HG03045 (cell line): ENCODE measurements around the gene KCNG4.
"Not testable (repeated sequence)": the region's sequence is repeated elsewhere in the genome, so short reads cannot be mapped to it uniquely, and the experiment has no call there.

Experiments used
- ATAC-seq: cut with Tn5 transposase; IDR thresholded peaks from one replicate; pipeline ENCODE4 v1.9.1; 2021; ENCODE audit warnings: mild to moderate bottlenecking, moderate library complexity; ENCODE audit not compliant: unreplicated experiment

KCNG4 gene

DNA sequence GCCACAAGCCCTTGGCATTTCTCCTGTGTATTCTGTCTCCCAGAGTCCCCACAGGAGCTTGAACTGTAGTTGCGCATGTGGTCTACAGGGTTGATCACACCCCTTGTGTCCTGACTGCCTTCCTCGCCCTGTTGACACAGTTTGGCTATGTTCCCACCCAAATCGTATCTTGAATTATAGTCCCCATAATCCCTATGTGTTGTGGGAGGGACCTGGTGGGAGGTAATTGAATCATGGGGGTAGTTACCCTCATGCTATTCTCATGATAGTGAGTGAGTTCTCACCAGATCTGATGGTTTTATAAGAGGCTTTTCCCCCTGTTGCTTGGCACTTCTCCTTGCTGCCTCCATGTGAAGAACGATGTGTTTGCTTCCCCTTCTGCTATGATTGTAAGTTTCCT lies 27.7 kb downstream of the KCNG4 start:
- ATAC-seq, result no peak

DNA sequence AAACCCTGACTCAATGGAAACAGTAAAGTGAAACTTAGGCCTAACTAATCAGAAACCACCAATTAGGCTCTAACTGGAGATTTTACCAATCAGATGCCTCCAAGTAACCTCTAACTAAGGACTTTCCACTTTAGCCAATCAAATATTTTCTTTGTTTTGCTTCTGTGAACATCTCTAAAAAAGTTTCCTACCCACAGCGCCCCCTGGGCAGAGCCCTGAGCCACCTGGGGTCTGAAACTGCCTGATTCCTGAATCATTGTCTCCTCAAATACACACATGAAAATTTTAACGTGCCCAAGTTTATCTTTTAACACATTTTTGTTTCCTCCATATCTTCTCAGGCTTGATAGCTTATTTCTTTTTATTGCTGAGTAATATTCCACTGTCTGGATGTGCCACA lies 29.8 kb downstream of the KCNG4 start:
- ATAC-seq, result no peak

DNA sequence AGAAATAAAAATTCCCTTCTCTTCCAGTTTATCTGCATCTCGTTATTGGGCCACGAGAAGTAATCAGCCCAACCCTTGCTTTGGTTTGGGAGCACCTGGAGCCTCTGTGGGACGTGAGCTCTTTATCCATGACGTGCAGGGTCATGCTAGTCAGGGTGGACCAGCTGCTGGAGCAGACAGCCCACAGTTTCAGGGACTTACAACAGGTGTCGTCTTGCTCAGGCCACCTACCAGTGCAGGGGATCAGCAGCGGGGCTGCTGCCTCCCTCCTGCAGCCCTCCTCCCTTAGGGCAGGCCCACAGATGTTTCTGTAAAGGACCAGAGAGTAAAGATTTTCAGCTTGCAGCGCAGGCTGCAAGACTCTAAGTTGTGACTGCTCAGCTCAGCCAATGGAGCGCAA lies 31.9 kb downstream of the KCNG4 start:
- no peak for ATAC-seq

DNA sequence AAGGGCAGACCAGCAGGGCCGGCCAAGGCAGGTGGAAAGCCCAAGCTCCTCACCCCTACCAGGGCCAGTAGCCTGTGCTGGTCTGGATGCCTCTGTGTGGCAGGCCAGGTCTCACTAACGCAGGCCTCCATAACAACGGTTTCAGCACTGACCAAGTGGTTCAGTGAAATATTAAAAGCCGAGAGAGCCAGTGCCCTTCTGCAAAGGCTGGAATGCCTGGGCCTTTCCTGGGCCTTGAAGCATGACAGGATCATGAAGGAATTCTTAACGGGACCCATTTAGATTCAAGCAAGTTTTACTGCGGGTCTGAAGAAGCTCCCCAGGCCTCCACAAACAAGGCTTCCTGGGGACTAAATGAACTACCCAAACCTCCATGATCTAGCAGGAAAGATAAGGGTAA lies 32.6 kb downstream of the KCNG4 start:
- ATAC-seq, result no peak

DNA sequence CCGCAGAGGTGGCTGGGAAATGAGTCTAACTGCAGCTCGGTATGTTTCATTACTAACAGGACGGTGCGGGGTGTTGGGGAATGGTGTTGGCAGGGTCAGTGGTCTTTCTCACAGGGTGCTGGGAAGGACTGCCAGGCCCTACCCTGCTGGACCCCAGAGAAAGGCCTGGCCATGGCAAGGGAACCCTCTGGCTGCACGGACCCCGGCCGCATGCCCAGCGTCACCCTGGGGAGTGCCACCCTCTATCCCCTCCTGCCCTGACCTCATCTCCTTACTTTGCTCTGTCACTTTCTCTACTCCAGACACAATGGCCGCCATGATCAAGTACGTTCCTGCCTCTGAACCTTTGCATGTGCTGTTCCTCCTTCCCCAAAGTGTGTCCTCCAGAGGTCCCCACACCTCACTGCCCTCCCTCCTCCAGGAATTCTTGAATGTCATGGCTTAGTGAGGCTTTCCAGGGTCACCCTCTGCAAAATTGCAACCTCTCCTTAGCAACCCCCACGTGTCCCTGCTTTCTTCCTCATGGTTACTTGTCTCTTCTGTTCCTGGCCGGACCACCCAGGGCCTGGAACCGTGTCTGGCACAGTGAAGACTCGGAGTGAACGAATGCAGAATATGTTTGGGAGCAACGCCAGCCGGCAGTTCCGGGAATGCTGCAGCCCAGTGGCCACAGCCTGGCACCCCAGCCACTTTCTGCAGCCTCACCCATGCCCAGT lies 33.7 kb downstream of the KCNG4 start:
- ATAC-seq, result no peak

DNA sequence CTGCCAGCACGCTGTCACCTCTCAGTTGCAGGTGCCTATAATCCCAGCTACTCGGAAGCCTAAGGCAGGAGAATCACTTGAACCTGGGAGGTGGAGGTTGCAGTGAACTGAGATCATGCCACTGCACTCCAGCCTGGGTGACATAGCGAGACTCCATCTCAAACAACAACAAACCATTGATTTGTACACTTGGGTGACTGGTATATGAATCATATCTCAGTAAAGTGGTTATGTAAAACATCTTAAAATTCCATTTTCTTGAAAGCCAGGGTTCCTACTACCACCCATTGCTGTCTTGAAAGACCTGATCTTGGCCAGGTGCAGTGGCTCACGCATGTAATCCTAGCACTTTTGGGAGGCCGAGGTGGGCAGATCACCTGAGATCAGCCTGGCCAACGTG lies 34.7 kb downstream of the KCNG4 start:
- not testable (repeated sequence) for ATAC-seq

DNA sequence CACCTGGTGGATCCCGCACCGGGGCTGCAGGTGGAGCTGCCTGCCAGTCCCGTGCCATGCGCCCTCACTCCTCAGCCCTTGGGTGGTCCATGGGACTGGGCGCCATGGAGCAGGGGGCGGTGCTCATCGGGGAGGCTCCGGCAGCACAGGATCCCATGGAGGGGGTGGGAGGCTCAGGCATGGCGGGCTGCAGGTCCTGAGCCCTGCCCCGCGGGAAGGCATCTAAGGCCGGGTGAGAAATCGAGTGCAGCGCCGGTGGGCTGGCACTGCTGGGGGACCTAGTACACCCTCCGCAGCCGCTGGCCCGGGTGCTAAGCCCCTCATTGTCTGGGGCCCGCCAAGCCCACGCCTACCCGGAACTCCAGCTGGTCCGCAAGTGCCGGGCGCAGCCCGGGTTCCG lies 35.3 kb downstream of the KCNG4 start:
- ATAC-seq, result not testable (repeated sequence)

DNA sequence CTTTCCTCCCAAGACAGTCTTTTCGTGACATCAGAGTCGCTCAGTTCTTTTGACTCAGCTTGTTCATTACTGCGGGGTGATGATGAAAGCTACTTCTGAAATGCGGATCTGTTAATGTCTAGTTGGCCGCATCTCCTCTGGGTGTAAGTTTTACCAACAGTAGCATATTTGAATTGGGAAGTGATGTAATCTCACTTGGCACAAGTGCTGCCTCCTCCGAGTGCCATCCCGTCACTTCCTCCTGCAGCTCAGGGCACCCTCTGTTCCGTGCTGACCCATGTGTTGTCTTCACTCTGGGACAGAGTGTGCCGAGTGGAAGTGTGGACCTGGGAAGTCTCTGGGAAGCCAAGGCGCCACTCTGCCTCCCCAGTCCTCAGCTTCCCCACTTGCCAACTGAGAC lies 40.0 kb downstream of the KCNG4 start:
- no peak for ATAC-seq

DNA sequence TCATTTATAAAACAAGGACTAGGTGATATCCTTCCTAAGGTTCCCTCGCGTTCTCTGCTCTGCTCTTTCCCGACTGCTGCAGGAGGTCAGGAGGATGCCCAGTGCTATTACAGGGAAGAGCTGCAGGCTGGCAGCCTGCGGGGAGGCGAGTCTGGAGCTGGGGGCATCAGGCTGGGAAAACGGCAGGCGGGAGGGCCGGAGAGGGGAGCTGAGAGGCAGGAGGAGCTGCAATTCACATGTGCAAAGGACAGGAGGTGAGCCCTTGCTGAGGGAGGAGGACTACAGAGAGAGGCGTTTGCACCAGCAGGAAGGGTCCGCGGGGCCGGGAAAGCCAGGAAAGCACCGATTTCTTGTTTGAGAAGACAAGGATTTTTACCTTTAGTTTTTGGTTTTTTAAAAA lies 40.7 kb downstream of the KCNG4 start:
- ATAC-seq, result no peak

DNA sequence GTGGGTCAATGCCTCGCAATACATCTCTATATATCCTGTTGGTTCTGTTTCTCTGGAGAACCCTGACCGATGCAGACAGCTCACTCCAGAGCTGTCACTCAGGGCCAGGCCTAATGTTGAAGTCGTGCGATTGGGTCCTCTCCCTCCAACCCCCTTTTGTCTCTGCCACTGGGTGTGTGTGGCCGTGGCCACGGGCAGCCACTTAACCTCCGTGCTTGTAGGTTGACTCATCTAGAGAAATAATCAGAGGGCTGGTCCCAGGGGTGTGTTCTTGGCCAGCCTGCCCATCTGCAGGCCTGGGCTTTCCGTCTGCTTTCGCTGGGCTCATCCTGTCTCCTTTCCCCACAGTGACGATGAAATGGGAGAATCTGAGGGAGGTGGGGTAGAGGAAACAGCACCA lies 41.4 kb downstream of the KCNG4 start:
- ATAC-seq, result no peak

DNA sequence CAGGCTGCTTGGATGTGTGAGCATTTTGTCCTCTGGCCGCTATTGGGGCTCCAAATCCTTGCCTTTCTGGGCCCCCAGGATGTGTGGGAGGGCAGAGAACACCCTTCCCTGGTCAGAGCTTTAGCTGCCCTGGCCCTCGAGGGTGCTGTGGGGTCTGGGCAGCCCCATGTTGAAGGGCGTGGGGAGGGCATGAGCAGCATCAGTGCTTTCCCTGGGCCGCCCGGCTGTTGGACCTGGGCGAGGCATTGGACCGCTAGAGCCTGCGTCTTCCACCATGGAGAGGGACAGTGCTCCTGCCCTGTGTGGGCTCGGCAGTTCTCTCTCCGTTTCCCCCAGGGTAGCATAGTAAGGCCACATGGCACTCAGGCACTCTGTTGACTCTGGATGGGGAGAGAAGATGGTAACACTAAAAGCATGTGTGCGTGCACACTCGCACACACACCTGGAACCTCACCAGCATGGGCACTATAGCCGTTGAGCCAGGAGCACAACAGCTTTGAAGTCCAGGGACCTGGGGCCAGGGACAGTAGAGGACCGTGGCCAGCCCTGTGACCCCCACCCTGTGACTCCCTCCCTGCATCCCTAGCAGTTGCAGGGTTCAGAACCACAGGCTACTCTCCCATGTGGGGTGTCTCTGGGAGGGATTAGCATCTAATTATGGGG lies 42.2 kb downstream of the KCNG4 start:
- no peak for ATAC-seq

DNA sequence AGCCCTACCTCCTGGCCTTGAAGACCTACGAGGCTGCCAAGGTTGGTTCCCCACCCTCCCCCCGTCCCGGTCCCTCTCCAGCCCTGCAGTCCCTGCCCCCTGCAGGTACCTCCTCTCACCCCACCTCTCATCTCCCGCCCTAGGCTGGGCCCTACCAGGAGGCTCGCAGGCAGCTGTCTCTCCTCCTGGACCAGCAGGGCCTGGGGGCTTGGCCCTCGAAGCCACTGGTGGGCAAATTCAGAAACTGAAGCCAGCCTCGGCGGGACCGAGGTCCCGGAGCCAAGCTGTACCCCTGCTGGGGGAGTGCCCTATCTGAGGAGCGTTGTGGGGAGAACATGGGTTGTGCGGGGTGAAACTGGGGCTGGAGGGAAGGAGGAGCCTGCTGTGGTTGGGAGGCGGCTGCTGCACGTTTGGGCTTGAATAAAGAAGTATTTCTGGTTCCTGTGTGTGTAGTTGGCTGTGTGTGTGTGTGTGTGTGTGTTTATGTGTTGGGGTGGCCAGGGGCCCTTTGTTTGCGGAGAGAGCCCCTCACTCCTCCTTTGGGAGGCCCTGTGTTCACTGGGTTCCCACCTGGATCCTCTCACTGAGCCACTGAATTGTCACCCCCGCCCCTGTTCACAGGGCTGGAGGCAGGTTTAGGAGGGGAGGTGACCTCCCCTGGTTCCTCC lies 43.0 kb downstream of the KCNG4 start:
- ATAC-seq, result no peak

DNA sequence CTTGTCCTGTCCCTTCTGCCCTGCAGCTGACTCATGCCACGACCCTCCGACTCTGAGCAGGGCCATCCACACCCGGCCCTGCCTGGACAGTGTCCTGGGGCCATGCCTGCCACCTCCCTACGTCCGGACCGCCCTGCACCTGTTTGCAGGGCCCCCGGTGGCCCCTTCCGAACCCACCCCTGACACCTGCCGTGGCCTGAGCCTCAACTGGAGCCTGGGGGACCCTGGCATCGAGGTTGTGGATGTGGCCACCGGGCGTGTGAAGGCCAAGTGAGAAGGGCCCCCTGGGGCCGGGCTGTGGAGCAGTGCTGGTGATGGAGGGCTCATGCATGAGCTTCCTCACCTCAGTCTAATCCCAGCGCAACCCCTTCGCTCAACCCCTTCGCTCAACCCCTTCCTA lies 43.7 kb downstream of the KCNG4 start:
- no peak for ATAC-seq

DNA sequence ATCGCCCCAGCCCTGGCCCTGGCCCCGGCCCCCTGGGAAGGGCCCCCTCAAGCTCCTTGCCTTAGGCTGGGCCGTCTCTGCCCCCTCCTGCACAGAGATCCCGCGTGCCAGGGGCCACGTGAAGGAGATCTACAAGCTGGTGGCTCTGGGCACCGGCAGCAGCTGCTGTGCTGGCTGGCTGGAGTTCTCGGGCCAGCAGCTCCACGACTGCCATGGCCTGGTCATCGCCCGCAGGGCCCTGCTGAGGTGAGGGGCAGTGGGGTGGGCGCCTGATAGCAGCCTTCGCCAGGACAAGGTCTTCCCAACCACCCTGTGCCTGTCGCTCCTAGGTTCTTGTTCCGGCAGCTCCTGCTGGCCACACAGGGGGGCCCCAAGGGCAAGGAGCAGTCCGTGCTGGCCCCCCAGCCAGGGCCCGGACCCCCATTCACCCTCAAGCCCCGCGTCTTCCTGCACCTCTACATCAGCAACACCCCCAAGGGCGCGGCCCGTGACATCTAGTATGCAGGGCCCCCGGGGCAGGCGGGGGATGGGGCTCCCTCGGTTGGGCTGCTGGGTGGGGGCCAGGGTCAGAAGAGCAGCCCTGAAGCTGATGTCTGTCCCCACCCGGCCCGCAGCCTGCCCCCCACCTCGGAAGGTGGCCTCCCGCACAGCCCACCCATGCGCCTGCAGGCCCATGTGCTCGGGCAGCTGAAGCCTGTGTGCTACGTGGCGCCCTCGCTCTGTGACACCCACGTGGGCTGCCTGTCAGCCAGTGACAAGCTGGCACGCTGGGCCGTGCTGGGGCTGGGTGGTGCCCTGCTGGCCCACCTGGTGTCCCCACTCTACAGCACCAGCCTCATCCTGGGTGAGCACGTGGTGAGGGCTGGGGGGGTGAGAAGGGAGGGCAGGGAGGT lies 44.4 kb downstream of the KCNG4 start:
- ATAC-seq, result no peak

DNA sequence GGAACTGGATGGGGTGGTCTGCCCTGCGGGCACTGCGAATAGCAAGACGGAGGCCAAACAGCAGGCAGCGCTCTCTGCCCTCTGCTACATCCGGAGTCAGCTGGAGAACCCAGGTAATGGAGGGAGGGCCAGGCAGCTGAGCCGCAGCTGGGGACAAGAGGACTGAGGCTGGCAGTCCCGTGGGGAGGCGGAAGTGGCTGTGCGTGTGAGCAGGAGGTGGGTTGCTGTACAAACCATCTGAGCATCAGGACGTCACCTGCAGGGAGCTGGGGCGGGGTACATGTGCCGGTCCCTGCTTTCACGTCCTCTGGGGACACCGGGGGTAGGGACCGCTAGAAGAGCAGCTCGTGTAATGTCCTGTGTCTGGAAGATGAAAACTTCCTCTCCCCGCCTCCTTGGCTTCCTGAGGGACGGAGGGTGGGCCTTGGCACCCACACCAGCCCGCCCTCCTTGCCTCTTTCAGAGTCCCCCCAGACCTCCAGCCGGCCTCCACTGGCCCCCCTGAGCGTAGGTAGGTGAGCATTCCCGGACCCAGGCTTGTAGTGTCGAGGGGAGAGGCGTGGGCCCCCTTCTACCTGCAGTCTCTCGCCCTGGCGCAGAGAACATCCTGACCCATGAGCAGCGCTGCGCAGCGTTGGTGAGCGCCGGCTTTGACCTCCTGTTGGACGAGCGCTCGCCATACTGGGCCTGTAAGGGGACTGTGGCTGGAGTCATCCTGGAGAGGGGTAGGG lies 45.2 kb downstream of the KCNG4 start:
- no peak for ATAC-seq

DNA sequence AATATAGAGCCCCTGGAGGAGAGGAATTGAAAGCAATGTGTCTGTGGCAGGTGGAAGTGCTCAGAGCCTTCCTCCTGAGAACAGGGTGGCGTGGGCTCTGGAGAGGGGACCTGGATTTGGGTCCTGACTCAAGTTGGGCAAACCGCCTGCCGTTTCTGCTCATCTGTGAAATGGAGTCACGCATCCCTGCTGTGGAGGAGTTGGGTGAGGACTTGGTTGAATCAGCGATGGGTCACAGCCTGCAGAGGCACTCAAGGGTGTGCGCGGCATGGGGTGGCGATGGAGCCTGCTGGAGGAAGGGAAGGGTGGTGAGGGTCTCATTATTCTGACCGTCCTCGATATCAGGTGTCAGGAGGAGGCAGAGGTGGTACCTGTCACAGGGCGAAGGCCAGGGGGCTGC lies 45.8 kb downstream of the KCNG4 start:
- ATAC-seq, result no peak

DNA sequence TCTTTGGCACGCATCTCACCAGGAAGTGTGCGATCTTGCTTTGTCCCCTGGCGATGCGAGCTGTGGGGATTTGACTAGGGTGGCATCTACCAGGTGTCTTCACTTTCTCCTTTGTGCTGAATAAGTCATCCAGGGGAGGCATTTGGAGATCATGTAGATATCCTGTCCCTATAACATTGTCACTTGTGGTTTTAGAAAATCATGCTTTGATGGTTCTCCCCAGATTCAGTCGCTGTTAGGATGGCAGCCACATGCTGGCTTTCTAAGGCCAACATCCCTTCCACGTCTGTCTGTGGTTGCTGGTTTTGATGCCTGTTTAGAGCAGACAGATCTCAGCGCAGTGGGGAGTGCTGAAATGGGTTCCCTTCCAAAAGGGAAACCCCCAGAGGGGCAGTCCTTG lies 46.3 kb downstream of the KCNG4 start:
- ATAC-seq, result no peak

DNA sequence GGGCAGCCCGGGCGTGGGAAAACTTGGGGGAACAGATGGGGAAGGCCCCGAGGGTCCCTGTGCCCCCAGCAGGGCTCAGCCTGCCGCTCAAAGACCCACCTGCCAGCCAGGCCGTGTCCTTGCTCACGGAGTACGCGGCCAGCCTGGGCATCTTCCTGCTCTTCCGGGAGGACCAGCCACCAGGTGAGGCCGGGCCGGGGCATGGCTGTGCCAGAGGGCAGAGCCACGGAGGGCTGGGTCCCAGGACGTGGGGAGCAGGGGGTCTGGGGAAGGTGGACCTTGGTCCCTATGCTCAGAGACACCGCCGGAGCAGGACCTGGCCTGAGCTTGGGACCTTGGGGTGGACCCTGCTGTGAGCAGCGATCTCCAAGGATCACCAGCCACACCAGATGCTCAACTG lies 48.3 kb downstream of the KCNG4 start:
- ATAC-seq, result no peak

DNA sequence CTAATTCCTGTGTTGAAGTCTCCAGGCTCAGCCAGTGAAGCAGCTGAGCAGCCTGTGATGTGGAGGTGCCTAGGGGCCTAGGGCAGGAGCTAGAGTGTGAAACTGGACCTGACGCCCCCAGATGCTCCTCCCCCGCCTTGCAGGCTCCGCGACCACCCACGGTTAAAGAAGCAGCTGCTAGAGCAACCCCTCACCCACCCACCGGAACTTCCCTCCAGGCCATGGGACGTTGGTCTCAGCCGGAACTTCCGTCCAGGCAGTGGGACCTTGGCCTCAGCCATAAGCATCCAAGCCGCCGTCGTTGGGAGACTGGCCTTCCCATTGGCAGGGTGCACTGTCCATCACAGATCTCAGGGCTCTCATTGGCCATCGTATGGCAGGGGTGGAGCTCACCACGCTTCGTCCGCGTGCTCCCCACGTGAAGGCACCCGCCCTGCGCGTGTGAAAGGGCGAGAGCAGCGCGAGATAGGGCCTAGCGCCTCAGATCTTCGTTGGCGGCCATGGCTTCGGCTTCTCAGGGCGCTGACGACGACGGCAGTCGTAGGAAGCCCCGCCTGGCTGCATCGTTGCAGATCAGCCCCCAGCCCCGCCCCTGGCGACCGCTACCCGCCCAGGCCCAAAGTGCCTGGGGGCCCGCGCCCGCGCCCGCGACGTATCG lies 49.0 kb downstream of the KCNG4 start, which contains the start of gene ADAD2:
TSS of gene ADAD2 (plus strand) at position 427 of the 658 bp plus-strand sequence. CDS start at position 501, 74 bp downstream.
- no peak for ATAC-seq
